Stomach (tissue), 9 donors: ENCODE measurements around the gene MYH14. TPM values are rescaled to one million over a fixed set of nuclear protein-coding genes. Genes with fewer than 3 reads are reported as not detected.

Source experiments
- DNase-seq, 2 donors: peaks; one replicate each; pipeline versions ENCODE4 v3.0.0 to v3.0.0-alpha.2; 2013 to 2019
- H3K27ac ChIP-seq, 5 donors: fragments of 200-600 bp in 4 of 5; sonication (generic) in 4 of 5; one replicate each; pipeline ENCODE4 v1.5.1; 2013 to 2019; ENCODE audit warnings: mild to moderate bottlenecking in 1 of 5, moderate library complexity in 1 of 5
- H3K27me3 ChIP-seq, 3 donors: fragments of 200-600 bp; sonication (generic); one replicate each; pipeline ENCODE4 v1.5.1; 2017 to 2019; ENCODE audit warnings: mixed run types in 1 of 3
- H3K36me3 ChIP-seq, 4 donors: fragments of 200-600 bp; sonication (generic); 1 replicate in 3 of 4; 2 replicates in 1 of 4; pipeline ENCODE4 v1.5.1; 2016 to 2019
- H3K4me1 ChIP-seq, 4 donors: fragments of 200-600 bp; sonication (generic); one replicate each; pipeline ENCODE4 v1.5.1; 2016 to 2019
- H3K4me3 ChIP-seq, 4 donors: fragments of 200-600 bp; sonication (generic) in 3 of 4; one replicate each; pipeline ENCODE4 v1.5.1; 2016 to 2019; ENCODE audit warnings: mild to moderate bottlenecking in 1 of 4
- H3K9me3 ChIP-seq, 4 donors: fragments of 200-600 bp; sonication (generic); one replicate each; pipeline ENCODE4 v1.5.1; 2016 to 2019
- CTCF ChIP-seq, 7 experiments: fragments of 450-650 bp in 4 of 7; fragments of 200-600 bp in 3 of 7; sonication (generic) in 3 of 7; IDR thresholded peaks; one replicate each; pipeline ENCODE4 v1.5.1; 2016 to 2019; ENCODE audit warnings: antibody characterized with exemption in 7 of 7, control low read depth in 2 of 7, mild to moderate bottlenecking in 1 of 7
- EP300 ChIP-seq: sonication (generic); formaldehyde crosslinking; IDR thresholded peaks from one replicate; pipeline ENCODE4 v1.6.1; 2017; ENCODE audit warnings: antibody characterized with exemption
- POLR2A ChIP-seq, 4 donors: fragments of 450-650 bp; IDR thresholded peaks; one replicate each; pipeline ENCODE4 v1.6.1; 2016; ENCODE audit warnings: antibody characterized with exemption in 4 of 4, control low read depth in 2 of 4, mild to moderate bottlenecking in 1 of 4, moderate library complexity in 1 of 4
- POLR2AphosphoS5 ChIP-seq, 3 donors: sonication (generic); formaldehyde crosslinking; IDR thresholded peaks; one replicate each; pipeline ENCODE4 v1.6.1; 2016; ENCODE audit warnings: antibody characterized with exemption in 3 of 3
- WGBS, 5 donors: extraction: QIAGEN DNeasy Blood & Tissue Kit in 3 of 5; methylation state at CpG; one replicate each; pipeline versions ENCODE4 v1.1.5 to v1.1.7; 2013 to 2018; 5-methylcytosine and 5-hydroxymethylcytosine counted together
- intact Hi-C: fragments of 100-400 bp; cut with DNase I; formaldehyde crosslinking; loops from one replicate; pipeline ENCODE4 v1.15.1; 2023; ENCODE audit warnings: low total_unique reads
- polyA plus RNA-seq, 3 donors: library from polyadenylated mRNA; stranded (reverse); fragments of 200-250 nt; gene quantifications; one replicate each; pipeline ENCODE4 v1.2.3, GENCODE V29; 2013
- small RNA-seq, 4 donors: library from RNA; depleted of rRNA; stranded (forward); fragments of <200 nt; gene quantifications; one replicate each; pipeline ENCODE3, GENCODE V24; 2016
- total RNA-seq, 5 donors: library from RNA; depleted of rRNA; stranded (reverse); fragments of >200 nt; gene quantifications; one replicate each; pipeline versions ENCODE4 v1.1.0 to v1.2.3, GENCODE V29; 2014 to 2016
- donor health status: healthy with polysubstance abuse.
- donor health status: Bipolar disorder and iron deficiency.
- donor health status: healthy.

Gene MYH14
- total and polyA plus RNA-seq, 8 donors, result 21.6 to 392 (median 43.4) TPM

- Histone ChIP-seq H3K9me3 (no peaks in the 10 kb centered on the region), H3K4me1 (peaks cover 0 to 21% (median 10%) of the 10 kb centered on the region in 4 donors), H3K27ac (peak overlapping the region in 4 of 5 donors; percentile 81 to 91 (median 83)), H3K36me3 (no peaks in the 10 kb centered on the region), H3K27me3 (peaks cover 0 to 7% (median 0%) of the 10 kb centered on the region in 3 donors), H3K4me3 (peak overlapping the region; percentile 46 to 48 (median 47))
- intact Hi-C loops, result no loop called here
- DNase-seq, result peak; percentile 58 to 90
- TF ChIP-seq POLR2AphosphoS5 (IDR thresholded peaks at IDR 0.05), result peak; percentile 14 to 71 (median 58)
- TF ChIP-seq POLR2A (IDR thresholded peaks at IDR 0.05), result peak in 1 of 4 donors; percentile 13
- TF ChIP-seq EP300, result no peak
- whole genome bisulfite sequencing, 5 donors, result 34 to 49% (median 40%) methylated on average over 31 to 54 of the region's 54 CpGs
Observed at GRCh38 chr19:50358483-50359327, 155.3 kb downstream of the MYH14 start.

- Histone ChIP-seq H3K4me1 (peaks cover 0 to 21% (median 10%) of the 10 kb centered on the region in 4 donors), H3K36me3 (no peaks in the 10 kb centered on the region), H3K27ac (no peak overlapping the region), H3K9me3 (no peaks in the 10 kb centered on the region), H3K27me3 (peaks cover 0 to 7% (median 0%) of the 10 kb centered on the region in 3 donors), H3K4me3 (peak overlapping the region in 1 of 4 donors; percentile 47)
- WGBS, 5 donors, result 90 to 95% (median 92%) methylated on average over 7 to 11 of the region's 11 CpGs
- DNase-seq, result no peak
- no peak for TF ChIP-seq POLR2A (IDR thresholded peaks at IDR 0.05)
- no peak for TF ChIP-seq CTCF (IDR thresholded peaks at IDR 0.05)
- no peak for TF ChIP-seq EP300
- TF ChIP-seq POLR2AphosphoS5 (IDR thresholded peaks at IDR 0.05), result no peak
- intact Hi-C loops, result no loop called here
Observed at GRCh38 chr19:50359328-50359818, 156.0 kb downstream of the MYH14 start.

Small RNAs within 50 kb of the gene (small RNA-seq; reads per million reads assigned to genes)
- 0 reads per million in 4 donors for gene RF00017

Other genes starting within 250 kb of the MYH14 start
- gene SIGLEC11, start 242.4 kb upstream of the MYH14 start, total RNA-seq, result 100 to 1,000 TPM in 1 of 5 donors, 10 to 100 TPM in 3, under 1 TPM in 1; 0.29 to 103 (median 35.1) TPM
- 10 to 100 TPM in 2 of 3 donors, 1 to 10 TPM in 1; 5.8 to 41.0 (median 34.2) TPM for gene SIGLEC11, start 242.4 kb upstream of the MYH14 start, polyA plus RNA-seq
- gene VRK3, start 178.2 kb upstream of the MYH14 start, total RNA-seq, result 10 to 100 TPM in 4 of 5 donors, 1 to 10 TPM in 1; 3.5 to 39.7 (median 24.5) TPM
- 10 to 100 TPM; 16.1 to 34.1 (median 18.7) TPM for gene VRK3, start 178.2 kb upstream of the MYH14 start, polyA plus RNA-seq
- 10 to 100 TPM in 3 of 5 donors, 1 to 10 TPM in 1, under 1 TPM in 1; 0.58 to 28.0 (median 12.1) TPM for gene ZNF473, start 177.6 kb upstream of the MYH14 start, total RNA-seq
- 1 to 10 TPM; 1.7 to 2.6 (median 2.0) TPM for gene ZNF473, start 177.6 kb upstream of the MYH14 start, polyA plus RNA-seq
- gene IZUMO2, start 40.3 kb upstream of the MYH14 start, total RNA-seq, result not detected
- gene IZUMO2, start 40.3 kb upstream of the MYH14 start, polyA plus RNA-seq, result not detected
- gene KCNC3, start 125.8 kb downstream of the MYH14 start, total RNA-seq, result 1 to 10 TPM in 2 of 5 donors, under 1 TPM in 2, not detected in 1; 0.37 to 2.3 (median 0.95) TPM
- under 1 TPM in 2 of 3 donors, not detected in 1; 0.25 to 0.31 TPM for gene KCNC3, start 125.8 kb downstream of the MYH14 start, polyA plus RNA-seq
- gene NAPSA, start 162.0 kb downstream of the MYH14 start, total RNA-seq, result 10 to 100 TPM in 1 of 5 donors, 1 to 10 TPM in 1, under 1 TPM in 1, not detected in 2; 0.18 to 87.5 (median 1.2) TPM
- 1 to 10 TPM in 2 of 3 donors, under 1 TPM in 1; 0.50 to 2.8 (median 2.6) TPM for gene NAPSA, start 162.0 kb downstream of the MYH14 start, polyA plus RNA-seq
- gene NR1H2, start 172.8 kb downstream of the MYH14 start, total RNA-seq, result 100 to 1,000 TPM in 3 of 5 donors, 10 to 100 TPM in 2; 47.4 to 241 (median 110) TPM
- gene NR1H2, start 172.8 kb downstream of the MYH14 start, polyA plus RNA-seq, result 10 to 100 TPM; 55.2 to 70.4 (median 60.5) TPM
- 10 to 100 TPM; 11.4 to 98.0 (median 17.9) TPM for gene POLD1, start 180.7 kb downstream of the MYH14 start, total RNA-seq
- 10 to 100 TPM; 29.3 to 45.3 (median 35.2) TPM for gene POLD1, start 180.7 kb downstream of the MYH14 start, polyA plus RNA-seq
- gene SPIB, start 215.3 kb downstream of the MYH14 start, total RNA-seq, result 10 to 100 TPM in 1 of 5 donors, under 1 TPM in 2, not detected in 2; 0.55 to 53.3 (median 0.58) TPM
- 1 to 10 TPM in 1 of 3 donors, under 1 TPM in 2; 0.19 to 1.9 (median 0.31) TPM for gene SPIB, start 215.3 kb downstream of the MYH14 start, polyA plus RNA-seq
- not detected for gene MYBPC2, start 229.3 kb downstream of the MYH14 start, total RNA-seq
- gene MYBPC2, start 229.3 kb downstream of the MYH14 start, polyA plus RNA-seq, result under 1 TPM in 2 of 3 donors, not detected in 1; 0.10 to 0.31 TPM